AG10803 (cell line): ENCODE measurements around the gene SMIM3.

Experiments
- DNase-seq: peaks from one replicate; pipeline ENCODE4 v3.0.0; 2010; ENCODE audit warnings: low read depth
- H3K4me3 ChIP-seq: 2 replicates; pipeline ENCODE4 v1.5.1; 2011; ENCODE audit warnings: mild to moderate bottlenecking, low read length, control low read depth
- CTCF ChIP-seq: conservative IDR thresholded peaks from 2 replicates; pipeline ENCODE4 v1.5.1; 2011; ENCODE audit warnings: mild to moderate bottlenecking, low read length, control low read depth, inconsistent platforms

The SMIM3 gene

GRCh38 chr5:150750469-150750868, 28.1 kb upstream of the SMIM3 start:
- H3K4me3 ChIP-seq: no peak overlapping the region
- TF ChIP-seq CTCF: no peak
- DNase-seq: no peak

- H3K4me3 ChIP-seq: no peak overlapping the region
- no peak for DNase-seq
- no peak for TF ChIP-seq CTCF
Measured at GRCh38 chr5:150751096-150751891, 27.3 kb upstream of the SMIM3 start.

GRCh38 chr5:150753463-150753862, 25.1 kb upstream of the SMIM3 start:
- no peak for DNase-seq
- TF ChIP-seq CTCF: no peak
- H3K4me3 ChIP-seq: no peak overlapping the region

GRCh38 chr5:150753863-150754262, 24.7 kb upstream of the SMIM3 start:
- DNase-seq: no peak
- TF ChIP-seq CTCF: no peak
- no peak overlapping the region for H3K4me3 ChIP-seq

GRCh38 chr5:150757087-150757649, 21.4 kb upstream of the SMIM3 start:
- no peak for DNase-seq
- peak overlapping the region; percentile 86 for H3K4me3 ChIP-seq
- no peak for TF ChIP-seq CTCF

- no peak for TF ChIP-seq CTCF
- DNase-seq: peak; percentile 50
Measured at GRCh38 chr5:150758203-150758530, 20.4 kb upstream of the SMIM3 start.

GRCh38 chr5:150758531-150759333, 19.8 kb upstream of the SMIM3 start, which contains the start of gene DCTN4:
TSS of gene DCTN4 (minus strand) at chr5:150759017. CDS start at chr5:150758993, 24 bp downstream.
- peak; percentile 99 for DNase-seq
- TF ChIP-seq CTCF: no peak
- H3K4me3 ChIP-seq: peak within 1 kb of the TSS; percentile 86

More at GRCh38 chr5:150758203-150758530, 20.4 kb upstream of the SMIM3 start:
- peak overlapping the region; percentile 86 for H3K4me3 ChIP-seq
